ENCODE results near the gene MDGA2. TPM values are rescaled to one million over a fixed set of nuclear protein-coding genes. Genes with fewer than 3 reads are reported as not detected.

MDGA2 gene
- total and polyA plus RNA-seq, 9 of the 15 experiments (the other 6 are each of a cell fraction or from before 2014, with no cell fraction given), result 0.01 to 0.18 (median 0.03) TPM; not detected in 5

DNA sequence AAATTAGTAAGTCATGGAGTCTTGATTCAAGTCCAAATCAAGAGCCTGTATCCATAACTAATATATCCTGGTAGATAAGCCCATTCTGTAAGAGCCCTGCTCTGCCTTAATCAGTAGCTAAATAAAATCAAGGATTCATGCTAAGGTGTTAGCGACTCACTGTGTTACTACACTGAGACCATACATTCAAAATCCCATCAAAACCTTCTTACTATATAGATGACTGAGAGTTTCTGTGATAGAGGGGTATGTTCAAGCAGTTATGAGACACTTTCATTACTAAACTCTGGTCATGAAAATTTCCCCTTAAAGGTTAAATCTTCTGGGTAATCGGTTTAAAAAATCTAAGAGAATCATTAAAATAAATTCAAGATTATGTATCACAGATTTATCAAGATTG is 78.5 kb downstream of the MDGA2 start:
- H3K36me3 ChIP-seq (ENCODE audit: control insufficient read depth, insufficient read depth, low read length), result no peaks in the 10 kb centered on the region
- no peaks in the 10 kb centered on the region for H3K27me3 ChIP-seq (ENCODE audit: control insufficient read depth in 2 of 2, insufficient read depth in 2 of 2, low read length in 2 of 2)
- TF ChIP-seq RFX5 (IDR thresholded peaks at IDR 0.05; ENCODE audit: low read depth, low read length) (no peak), MAFF (IDR thresholded peaks at IDR 0.05; ENCODE audit: low read length) (no peak), MAZ (CRISPR knock-in tag; conservative IDR thresholded peaks at IDR 0.05 in 1 of 2, IDR thresholded peaks at IDR 0.05 in 1 of 2) (no peak), GABPB2 (CRISPR knock-in tag; conservative IDR thresholded peaks at IDR 0.05) (no peak), BHLHE40 (IDR thresholded peaks at IDR 0.05; ENCODE audit: low read length) (no peak), BMI1 (IDR thresholded peaks at IDR 0.05; ENCODE audit: low read length) (no peak), PHF21A (IDR thresholded peaks at IDR 0.05; ENCODE audit: borderline replicate concordance, low read depth) (no peak), NCOA4 (IDR thresholded peaks at IDR 0.05; ENCODE audit: partially characterized antibody) (no peak), RAD51 (IDR thresholded peaks at IDR 0.05; ENCODE audit: borderline replicate concordance, low read depth) (no peak), NR1H2 (CRISPR knock-in tag; IDR thresholded peaks at IDR 0.05) (no peak), ETV5 (CRISPR knock-in tag; IDR thresholded peaks at IDR 0.05; ENCODE audit: low read depth) (no peak), MEF2D (tag; conservative IDR thresholded peaks at IDR 0.05; ENCODE audit: low read depth) (no peak), KDM4B (IDR thresholded peaks at IDR 0.05; ENCODE audit: borderline replicate concordance in 2 of 2, low read depth in 1 of 2) (no peak), CC2D1A (IDR thresholded peaks at IDR 0.05) (no peak), HDAC8 (tag; IDR thresholded peaks at IDR 0.05) (no peak), TAF9B (IDR thresholded peaks at IDR 0.05; ENCODE audit: partially characterized antibody) (no peak), SMAD2 (IDR thresholded peaks at IDR 0.05; ENCODE audit: low read depth, low read length) (no peak)
- TF ChIP-seq, protein P1, sequence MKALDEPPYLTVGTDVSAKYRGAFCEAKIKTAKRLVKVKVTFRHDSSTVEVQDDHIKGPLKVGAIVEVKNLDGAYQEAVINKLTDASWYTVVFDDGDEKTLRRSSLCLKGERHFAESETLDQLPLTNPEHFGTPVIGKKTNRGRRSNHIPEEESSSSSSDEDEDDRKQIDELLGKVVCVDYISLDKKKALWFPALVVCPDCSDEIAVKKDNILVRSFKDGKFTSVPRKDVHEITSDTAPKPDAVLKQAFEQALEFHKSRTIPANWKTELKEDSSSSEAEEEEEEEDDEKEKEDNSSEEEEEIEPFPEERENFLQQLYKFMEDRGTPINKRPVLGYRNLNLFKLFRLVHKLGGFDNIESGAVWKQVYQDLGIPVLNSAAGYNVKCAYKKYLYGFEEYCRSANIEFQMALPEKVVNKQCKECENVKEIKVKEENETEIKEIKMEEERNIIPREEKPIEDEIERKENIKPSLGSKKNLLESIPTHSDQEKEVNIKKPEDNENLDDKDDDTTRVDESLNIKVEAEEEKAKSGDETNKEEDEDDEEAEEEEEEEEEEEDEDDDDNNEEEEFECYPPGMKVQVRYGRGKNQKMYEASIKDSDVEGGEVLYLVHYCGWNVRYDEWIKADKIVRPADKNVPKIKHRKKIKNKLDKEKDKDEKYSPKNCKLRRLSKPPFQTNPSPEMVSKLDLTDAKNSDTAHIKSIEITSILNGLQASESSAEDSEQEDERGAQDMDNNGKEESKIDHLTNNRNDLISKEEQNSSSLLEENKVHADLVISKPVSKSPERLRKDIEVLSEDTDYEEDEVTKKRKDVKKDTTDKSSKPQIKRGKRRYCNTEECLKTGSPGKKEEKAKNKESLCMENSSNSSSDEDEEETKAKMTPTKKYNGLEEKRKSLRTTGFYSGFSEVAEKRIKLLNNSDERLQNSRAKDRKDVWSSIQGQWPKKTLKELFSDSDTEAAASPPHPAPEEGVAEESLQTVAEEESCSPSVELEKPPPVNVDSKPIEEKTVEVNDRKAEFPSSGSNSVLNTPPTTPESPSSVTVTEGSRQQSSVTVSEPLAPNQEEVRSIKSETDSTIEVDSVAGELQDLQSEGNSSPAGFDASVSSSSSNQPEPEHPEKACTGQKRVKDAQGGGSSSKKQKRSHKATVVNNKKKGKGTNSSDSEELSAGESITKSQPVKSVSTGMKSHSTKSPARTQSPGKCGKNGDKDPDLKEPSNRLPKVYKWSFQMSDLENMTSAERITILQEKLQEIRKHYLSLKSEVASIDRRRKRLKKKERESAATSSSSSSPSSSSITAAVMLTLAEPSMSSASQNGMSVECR (CRISPR knock-in tag; IDR thresholded peaks at IDR 0.05), result no peak
- TF ChIP-seq, protein P2, sequence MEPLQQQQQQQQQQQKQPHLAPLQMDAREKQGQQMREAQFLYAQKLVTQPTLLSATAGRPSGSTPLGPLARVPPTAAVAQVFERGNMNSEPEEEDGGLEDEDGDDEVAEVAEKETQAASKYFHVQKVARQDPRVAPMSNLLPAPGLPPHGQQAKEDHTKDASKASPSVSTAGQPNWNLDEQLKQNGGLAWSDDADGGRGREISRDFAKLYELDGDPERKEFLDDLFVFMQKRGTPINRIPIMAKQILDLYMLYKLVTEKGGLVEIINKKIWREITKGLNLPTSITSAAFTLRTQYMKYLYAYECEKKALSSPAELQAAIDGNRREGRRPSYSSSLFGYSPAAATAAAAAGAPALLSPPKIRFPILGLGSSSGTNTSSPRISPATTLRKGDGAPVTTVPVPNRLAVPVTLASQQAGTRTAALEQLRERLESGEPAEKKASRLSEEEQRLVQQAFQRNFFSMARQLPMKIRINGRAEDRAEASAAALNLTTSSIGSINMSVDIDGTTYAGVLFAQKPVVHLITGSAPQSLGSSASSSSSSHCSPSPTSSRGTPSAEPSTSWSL (CRISPR knock-in tag; IDR thresholded peaks at IDR 0.05; ENCODE audit: borderline replicate concordance), result no peak
- ATAC-seq, result no peak
- no peaks in the 10 kb centered on the region for H4K20me1 ChIP-seq (replicated peaks; ENCODE audit: control insufficient read depth, insufficient read depth, low read length)
- no peak for DNase-seq (ENCODE audit: extremely low read depth in 1 of 4, low spot score in 3 of 4)
- POLR2A ChIA-PET, result no interaction called here
- no peaks in the 10 kb centered on the region for H3K9me1 ChIP-seq (ENCODE audit: control insufficient read depth, insufficient read depth, low read length)
- no peak overlapping the region for H3K27ac ChIP-seq (ENCODE audit: extremely low read depth, low read depth, low read length)
- CTCF ChIA-PET (ENCODE audit: low intra/inter-chr PET ratio), result no interaction called here
- WGBS (ENCODE audit: insufficient coverage, low coverage, missing lambda C conversion rate), result 0% methylated on average over 2 of the region's 2 CpGs
- no peak overlapping the region for H2AFZ ChIP-seq (ENCODE audit: low read depth, low read length)
- no peaks in the 10 kb centered on the region for H3K4me1 ChIP-seq (replicated peaks in 1 of 2; ENCODE audit: control insufficient read depth in 2 of 2, insufficient read depth in 2 of 2, low read length in 2 of 2)
- BruUV-seq (replicated peaks), result no TSS peak
- intact Hi-C loops (cut with micrococcal nuclease) (no loop called here), in situ Hi-C loops (cut with MboI) (no loop called here)
- FAIRE-seq, result no peak
- no peaks in the 10 kb centered on the region for H3K9me3 ChIP-seq (replicated peaks; ENCODE audit: control insufficient read depth, insufficient read depth, low read depth, low read length)
- no peak overlapping the region for H3K4me2 ChIP-seq (ENCODE audit: insufficient read depth, low read length)
- H3K9ac ChIP-seq (ENCODE audit: insufficient read depth in 1 of 2, low read depth in 2 of 2, low read length in 2 of 2), result no peak overlapping the region
- no peaks in the 10 kb centered on the region for H3K79me2 ChIP-seq (ENCODE audit: control insufficient read depth, insufficient read depth, low read length)
- H3K4me3 ChIP-seq, result no peak overlapping the region

Data from K562 (cell line).